ENCODE data around the gene ADAM11. TPM values are rescaled to one million over a fixed set of nuclear protein-coding genes. Genes with fewer than 3 reads are reported as not detected.

The ADAM11 gene
- total and polyA plus RNA-seq, 2 of the 8 experiments (the other 6 are each of a cell fraction or from before 2014, with no cell fraction given), result 2.3 to 2.9 TPM

- Histone ChIP-seq H2BK15ac (ENCODE audit: low read length) (no peak overlapping the region), H4K91ac (replicated peaks; ENCODE audit: insufficient read length, low read length) (no peak overlapping the region), H2BK12ac (ENCODE audit: low read depth, low read length) (no peak overlapping the region), H3K79me2 (ENCODE audit: control insufficient read depth in 1 of 2, insufficient read depth in 2 of 2, low read length in 2 of 2) (peaks cover 7 to 84% of the 10 kb centered on the region in 2 experiments; a peak in 3 of 4 replicates), H3K4ac (replicated peaks; ENCODE audit: insufficient read length, low read depth, low read length) (no peak overlapping the region), H3K14ac (ENCODE audit: insufficient read length) (no peak overlapping the region), H3K56ac (replicated peaks; ENCODE audit: insufficient read length, low read depth, low read length) (no peak overlapping the region), H3K23ac (ENCODE audit: insufficient read length) (no peak overlapping the region), H3K27me3 (replicated peaks in 1 of 4; ENCODE audit: control insufficient read depth in 3 of 4, extremely low read depth in 1 of 4, insufficient read depth in 3 of 4, low read length in 3 of 4) (no peaks in the 10 kb centered on the region), H3K36me3 (ENCODE audit: control insufficient read depth in 2 of 4, insufficient read depth in 4 of 4, low read length in 3 of 4) (peaks cover 10 to 33% (median 24%) of the 10 kb centered on the region in 4 experiments), H4K5ac (ENCODE audit: insufficient read length, low read depth, low read length) (no peak overlapping the region), H3K79me1 (ENCODE audit: low read depth, low read length) (peaks cover 5% of the 10 kb centered on the region), H2BK20ac (ENCODE audit: low read length) (no peak overlapping the region), H3K18ac (ENCODE audit: extremely low read depth, low read length) (no peak overlapping the region), H3K27ac (ENCODE audit: low read depth, low read length) (no peak overlapping the region), H3K23me2 (ENCODE audit: low read depth, low read length) (no peaks in the 10 kb centered on the region), H3K4me2 (ENCODE audit: insufficient read depth in 1 of 2, low read depth in 2 of 2, low read length in 2 of 2) (no peak overlapping the region), H2BK120ac (replicated peaks; ENCODE audit: low read depth, low read length) (no peak overlapping the region), H2BK5ac (ENCODE audit: low read depth, low read length) (no peak overlapping the region), H4K20me1 (replicated peaks in 1 of 2; ENCODE audit: control insufficient read depth in 1 of 2, insufficient read depth in 2 of 2, low read length in 2 of 2) (peaks cover 25% of the 10 kb centered on the region in 2 experiments), H2AK5ac (ENCODE audit: low read depth, low read length) (no peak overlapping the region), H3K9me3 (ENCODE audit: insufficient read depth in 2 of 2, low read depth in 1 of 2, low read length in 1 of 2) (no peaks in the 10 kb centered on the region), H3K4me3 (ENCODE audit: extremely low read depth in 1 of 4, insufficient read depth in 2 of 4, low read depth in 3 of 4, low read length in 4 of 4) (no peak overlapping the region), H3K9ac (replicated peaks in 1 of 4; ENCODE audit: extremely low read depth in 1 of 4, low read depth in 3 of 4, low read length in 3 of 4) (no peak overlapping the region), H2AFZ (ENCODE audit: low read length) (no peak overlapping the region), H4K8ac (ENCODE audit: extremely low read depth, insufficient read depth, low read length) (no peak overlapping the region), H3K4me1 (replicated peaks in 1 of 4; ENCODE audit: control insufficient read depth in 3 of 4, insufficient read depth in 4 of 4, low read length in 3 of 4) (no peaks in the 10 kb centered on the region)
- CTCF ChIA-PET (ENCODE audit: partially characterized antibody), result interaction anchor here (1.0 to 1.6 kb wide), 3 partner anchors 10 to 57 kb away, joined by 3 to 6 read pairs (median 4); no protein-coding TSS in a partner anchor
- POLR2A ChIA-PET (ENCODE audit: partially characterized antibody), result interaction anchor here (0.9 to 1.0 kb wide), 2 partner anchors 13 to 61 kb away, joined by 3 to 4 read pairs; no protein-coding TSS in a partner anchor
- FAIRE-seq (no peak), DNase-seq (ENCODE audit: low read depth in 1 of 2, low spot score in 2 of 2) (no peak)
- WGBS, 2 experiments (ENCODE audit: extremely low coverage in 1 of 2, insufficient coverage in 1 of 2, insufficient read length in 1 of 2, insufficient replicate concordance in 2 of 2, low coverage in 1 of 2, low lambda C conversion rate in 2 of 2, missing lambda C conversion rate in 1 of 2), result 88% methylated on average over 3 of the region's 3 CpGs; no CpG with 5 or more reads in 1 of the 2 experiments
- TF ChIP-seq CHD1 (IDR thresholded peaks at IDR 0.05; ENCODE audit: low read depth, low read length), result no peak
- no peak for TF ChIP-seq RXRA (IDR thresholded peaks at IDR 0.05; ENCODE audit: insufficient read depth, low read depth, low read length)
- TF ChIP-seq PHF8 (conservative IDR thresholded peaks at IDR 0.05; ENCODE audit: low read depth, low read length), result no peak
- TF ChIP-seq, protein P1, sequence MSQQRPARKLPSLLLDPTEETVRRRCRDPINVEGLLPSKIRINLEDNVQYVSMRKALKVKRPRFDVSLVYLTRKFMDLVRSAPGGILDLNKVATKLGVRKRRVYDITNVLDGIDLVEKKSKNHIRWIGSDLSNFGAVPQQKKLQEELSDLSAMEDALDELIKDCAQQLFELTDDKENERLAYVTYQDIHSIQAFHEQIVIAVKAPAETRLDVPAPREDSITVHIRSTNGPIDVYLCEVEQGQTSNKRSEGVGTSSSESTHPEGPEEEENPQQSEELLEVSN (IDR thresholded peaks at IDR 0.05), result no peak
- TF ChIP-seq YY1 (IDR thresholded peaks at IDR 0.05; ENCODE audit: low read depth, low read length), result no peak
- no peak for TF ChIP-seq HDAC2 (IDR thresholded peaks at IDR 0.05; ENCODE audit: borderline replicate concordance in 1 of 2, low read depth in 2 of 2, low read length in 2 of 2)
- no peak for TF ChIP-seq KDM4A (IDR thresholded peaks at IDR 0.05; ENCODE audit: low read depth, low read length, severe bottlenecking)
- no peak for TF ChIP-seq MAFK (IDR thresholded peaks at IDR 0.05; ENCODE audit: low read depth, low read length)
- TF ChIP-seq, protein P2, sequence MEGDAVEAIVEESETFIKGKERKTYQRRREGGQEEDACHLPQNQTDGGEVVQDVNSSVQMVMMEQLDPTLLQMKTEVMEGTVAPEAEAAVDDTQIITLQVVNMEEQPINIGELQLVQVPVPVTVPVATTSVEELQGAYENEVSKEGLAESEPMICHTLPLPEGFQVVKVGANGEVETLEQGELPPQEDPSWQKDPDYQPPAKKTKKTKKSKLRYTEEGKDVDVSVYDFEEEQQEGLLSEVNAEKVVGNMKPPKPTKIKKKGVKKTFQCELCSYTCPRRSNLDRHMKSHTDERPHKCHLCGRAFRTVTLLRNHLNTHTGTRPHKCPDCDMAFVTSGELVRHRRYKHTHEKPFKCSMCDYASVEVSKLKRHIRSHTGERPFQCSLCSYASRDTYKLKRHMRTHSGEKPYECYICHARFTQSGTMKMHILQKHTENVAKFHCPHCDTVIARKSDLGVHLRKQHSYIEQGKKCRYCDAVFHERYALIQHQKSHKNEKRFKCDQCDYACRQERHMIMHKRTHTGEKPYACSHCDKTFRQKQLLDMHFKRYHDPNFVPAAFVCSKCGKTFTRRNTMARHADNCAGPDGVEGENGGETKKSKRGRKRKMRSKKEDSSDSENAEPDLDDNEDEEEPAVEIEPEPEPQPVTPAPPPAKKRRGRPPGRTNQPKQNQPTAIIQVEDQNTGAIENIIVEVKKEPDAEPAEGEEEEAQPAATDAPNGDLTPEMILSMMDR (IDR thresholded peaks at IDR 0.05; ENCODE audit: control extremely low read depth in 1 of 3, insufficient read depth in 1 of 3, low read depth in 1 of 3, low read length in 3 of 3), result no peak
- TF ChIP-seq JUN (IDR thresholded peaks at IDR 0.05; ENCODE audit: low read depth, low read length), result no peak
Measured at GRCh38 chr17:44807817-44808155, 49.0 kb downstream of the ADAM11 start.

All from H1 (cell line).